ENCODE measurements around the gene ADRB2.

- TF ChIP-seq, protein P1, sequence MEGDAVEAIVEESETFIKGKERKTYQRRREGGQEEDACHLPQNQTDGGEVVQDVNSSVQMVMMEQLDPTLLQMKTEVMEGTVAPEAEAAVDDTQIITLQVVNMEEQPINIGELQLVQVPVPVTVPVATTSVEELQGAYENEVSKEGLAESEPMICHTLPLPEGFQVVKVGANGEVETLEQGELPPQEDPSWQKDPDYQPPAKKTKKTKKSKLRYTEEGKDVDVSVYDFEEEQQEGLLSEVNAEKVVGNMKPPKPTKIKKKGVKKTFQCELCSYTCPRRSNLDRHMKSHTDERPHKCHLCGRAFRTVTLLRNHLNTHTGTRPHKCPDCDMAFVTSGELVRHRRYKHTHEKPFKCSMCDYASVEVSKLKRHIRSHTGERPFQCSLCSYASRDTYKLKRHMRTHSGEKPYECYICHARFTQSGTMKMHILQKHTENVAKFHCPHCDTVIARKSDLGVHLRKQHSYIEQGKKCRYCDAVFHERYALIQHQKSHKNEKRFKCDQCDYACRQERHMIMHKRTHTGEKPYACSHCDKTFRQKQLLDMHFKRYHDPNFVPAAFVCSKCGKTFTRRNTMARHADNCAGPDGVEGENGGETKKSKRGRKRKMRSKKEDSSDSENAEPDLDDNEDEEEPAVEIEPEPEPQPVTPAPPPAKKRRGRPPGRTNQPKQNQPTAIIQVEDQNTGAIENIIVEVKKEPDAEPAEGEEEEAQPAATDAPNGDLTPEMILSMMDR (IDR thresholded peaks at IDR 0.05): no peak
- TF ChIP-seq POLR2A (IDR thresholded peaks at IDR 0.05) (no peak), EP300 (IDR thresholded peaks at IDR 0.05) (no peak)
Measured at GRCh38 chr5:148781766-148782165, 44.6 kb upstream of the ADRB2 start.
